HepG2 (cell line): ENCODE results near the gene DHX29. TPM values are rescaled to one million over a fixed set of nuclear protein-coding genes. Genes with fewer than 3 reads are reported as not detected.

Experiments used
- HIVEP1 ChIP-seq: sonication (generic); formaldehyde crosslinking; IDR thresholded peaks from 2 replicates; pipeline ENCODE4 v1.4.0; 2020; ENCODE audit warnings: mild to moderate bottlenecking, missing genetic modification reagents
- HNF1A ChIP-seq, 2 experiments: sonication (generic) in 1 of 2; formaldehyde crosslinking in 1 of 2; IDR thresholded peaks; 2 replicates each; pipeline versions ENCODE4 v1.4.0 to v1.6.1; 2016 to 2020; ENCODE audit warnings: borderline replicate concordance in 1 of 2, low read depth in 1 of 2, mild to moderate bottlenecking in 1 of 2, missing genetic modification reagents in 1 of 2
- MEIS1 ChIP-seq: sonication (generic); formaldehyde crosslinking; IDR thresholded peaks from 2 replicates; pipeline ENCODE4 v1.9.0; 2021; ENCODE audit warnings: mild to moderate bottlenecking, missing genetic modification reagents, moderate library complexity, borderline replicate concordance
- MLXIP ChIP-seq: sonication (generic); formaldehyde crosslinking; IDR thresholded peaks from 2 replicates; pipeline ENCODE4 v1.9.0; 2021; ENCODE audit warnings: missing genetic modification reagents, borderline replicate concordance
- MXD1 ChIP-seq: sonication (generic); formaldehyde crosslinking; IDR thresholded peaks from 2 replicates; pipeline ENCODE4 v1.4.0; 2020; ENCODE audit warnings: mild to moderate bottlenecking, missing genetic modification reagents
- MZF1 ChIP-seq: sonication (generic); formaldehyde crosslinking; IDR thresholded peaks from 2 replicates; pipeline ENCODE4 v1.8.1; 2023; ENCODE audit warnings: mild to moderate bottlenecking, missing genetic modification reagents, borderline replicate concordance
- POLR2A ChIP-seq, 2 experiments: IDR thresholded peaks; 2 replicates each; pipeline ENCODE4 v1.6.1; 2011; ENCODE audit warnings: low read depth in 2 of 2, low read length in 2 of 2, mild to moderate bottlenecking in 1 of 2, moderate library complexity in 1 of 2; ENCODE audit not compliant: insufficient read depth in 1 of 2
- RAD21 ChIP-seq: fragments of 450-650 bp; formaldehyde crosslinking; IDR thresholded peaks from 2 replicates; pipeline ENCODE4 v1.5.0; 2020; ENCODE audit warnings: mild to moderate bottlenecking
- REST ChIP-seq, 2 experiments: IDR thresholded peaks; 2 replicates each; pipeline ENCODE4 v1.6.1; 2011 to 2012; ENCODE audit warnings: low read length in 2 of 2, borderline replicate concordance in 1 of 2, low read depth in 1 of 2, mild to moderate bottlenecking in 1 of 2, moderate library complexity in 1 of 2
- SRSF4 ChIP-seq: fragments of 200-400 bp; formaldehyde crosslinking; IDR thresholded peaks from one replicate; pipeline ENCODE4 v1.6.1; 2018; ENCODE audit warnings: mild to moderate bottlenecking, low read depth, low read length, moderate library complexity; ENCODE audit not compliant: poor library complexity, severe bottlenecking
- STAG1 ChIP-seq: sonication (generic); formaldehyde crosslinking; IDR thresholded peaks from 2 replicates; pipeline ENCODE4 v1.4.0; 2020; ENCODE audit warnings: missing genetic modification reagents
- ZBTB7B ChIP-seq: sonication (generic); formaldehyde crosslinking; IDR thresholded peaks from 2 replicates; pipeline ENCODE4 v1.4.0; 2020; ENCODE audit warnings: missing genetic modification reagents
- ZNF432 ChIP-seq: sonication (generic); formaldehyde crosslinking; IDR thresholded peaks from 2 replicates; pipeline ENCODE4 v1.5.0; 2020; ENCODE audit warnings: missing genetic modification reagents, mild to moderate bottlenecking, borderline replicate concordance
- ZNF468 ChIP-seq: sonication (generic); formaldehyde crosslinking; IDR thresholded peaks from 2 replicates; pipeline ENCODE4 v1.8.0; 2022; ENCODE audit warnings: mild to moderate bottlenecking, moderate library complexity, missing genetic modification reagents
- ZNF83 ChIP-seq: sonication (generic); formaldehyde crosslinking; IDR thresholded peaks from 2 replicates; pipeline ENCODE4 v1.4.0; 2020; ENCODE audit warnings: missing genetic modification reagents, mild to moderate bottlenecking, borderline replicate concordance
- ZNF841 ChIP-seq: sonication (generic); formaldehyde crosslinking; IDR thresholded peaks from 2 replicates; pipeline ENCODE4 v1.8.1; 2023; ENCODE audit warnings: missing genetic modification reagents, borderline replicate concordance
- polyA plus RNA-seq, 8 experiments: library from polyadenylated mRNA; depleted of rRNA in 3 of 8; stranded (reverse) in 7 of 8; unstranded in 1 of 8; fragments of >200 nt; fragmentation: Illumina TruSeq in 4 of 8; extraction: Trizol in 4 of 8; gene quantifications; 2 replicates each; pipeline versions ENCODE4 v1.2.1 to v1.2.3, GENCODE V29; 2011 to 2016; ENCODE audit warnings: low read depth in 4 of 8, missing spikeins in 1 of 8, mixed read lengths in 1 of 8; ENCODE audit not compliant: insufficient read depth in 1 of 8
- total RNA-seq, 5 experiments: library from RNA; depleted of rRNA; stranded (reverse); fragments of >200 nt; fragmentation: Illumina TruSeq; extraction: Trizol; gene quantifications; 2 replicates each; pipeline ENCODE4 v1.2.3, GENCODE V29; 2016; ENCODE audit warnings: low read depth in 1 of 5

The DHX29 gene
- total and polyA plus RNA-seq, 2 of the 13 experiments (the other 11 are each of a cell fraction or from before 2014, with no cell fraction given), result 1.9 to 22.0 TPM

- peak in 1 of 2 experiments; percentile 31; a peak in 1 of 4 replicates for TF ChIP-seq REST (IDR thresholded peaks at IDR 0.05; ENCODE audit: borderline replicate concordance in 1 of 2, low read depth in 1 of 2, low read length in 2 of 2)
- no peak for TF ChIP-seq HNF1A (IDR thresholded peaks at IDR 0.05; ENCODE audit: low read depth)
- 0 out of 2 replicates have a peak, but pooled peaks have one; percentile 61 for TF ChIP-seq HNF1A (CRISPR knock-in tag; IDR thresholded peaks at IDR 0.05; ENCODE audit: borderline replicate concordance)
- peak; percentile 17; the same call in 1 of the 2 replicates for TF ChIP-seq RAD21
- peak; percentile 65; the same call in 1 of the 2 replicates for TF ChIP-seq HIVEP1 (CRISPR knock-in tag)
- TF ChIP-seq MEIS1 (CRISPR knock-in tag), result no peak
- TF ChIP-seq ZNF432 (CRISPR knock-in tag), result no peak
- TF ChIP-seq ZNF468 (CRISPR knock-in tag), result no peak
- 0 out of 2 replicates have a peak, but pooled peaks have one; percentile 32 for TF ChIP-seq ZNF841
- no peak for TF ChIP-seq MZF1 (CRISPR knock-in tag)
- TF ChIP-seq MXD1 (CRISPR knock-in tag), result peak; percentile 36; the same call in 1 of the 2 replicates
- no peak for TF ChIP-seq ZNF83 (CRISPR knock-in tag)
- TF ChIP-seq MLXIP (CRISPR knock-in tag), result no peak
- TF ChIP-seq SRSF4, result no peak
- peak; percentile 52; the same call in 1 of the 2 replicates for TF ChIP-seq ZBTB7B
- no peak for TF ChIP-seq STAG1 (CRISPR knock-in tag)
- peak; percentile 77 to 84 for TF ChIP-seq POLR2A (IDR thresholded peaks at IDR 0.05; ENCODE audit: insufficient read depth in 1 of 2, low read depth in 2 of 2, low read length in 2 of 2)
Observed at GRCh38 chr5:55307383-55308253, at the start of gene DHX29, which contains the start of gene MTREX (continued).
